IMR-90 (cell line): ENCODE data around the gene RIOK2. TPM values are rescaled to one million over a fixed set of nuclear protein-coding genes. Genes with fewer than 3 reads are reported as not detected.

ENCODE experiments used
- ATAC-seq: fragments of 200-7000 bp; cut with Tn5 transposase; 2 replicates; pipeline ENCODE4 v1.9.1; 2020; ENCODE audit warnings: low read depth, mild to moderate bottlenecking, moderate library complexity
- BruUV-seq: library from RNA; stranded (reverse); fragments of 400-500 nt; replicated peaks from 2 replicates; lab custom pipeline; 2021; lab: Mats Ljungman, UMichigan
- CTCF ChIA-PET: fragments of 300-600 bp; formaldehyde crosslinking; extraction: SDS; loops from one replicate; lab custom pipeline; 2021; ENCODE audit warnings: antibody characterized with exemption; lab: Yijun Ruan, JAX
- POLR2A ChIA-PET: fragments of 300-600 bp; sonication (Branson Sonifier 250); formaldehyde crosslinking; loops from one replicate; lab custom pipeline; 2022; ENCODE audit warnings: antibody characterized with exemption; ENCODE audit not compliant: unreplicated experiment; lab: Charles Lee
- DNase-seq: peaks from one replicate; pipeline ENCODE4 v3.0.0; 2013
- H2AFZ ChIP-seq: replicated peaks from 2 replicates; pipeline ENCODE3; 2013; ENCODE audit warnings: low read length, mild to moderate bottlenecking; ENCODE audit not compliant: poor library complexity
- H2AK5ac ChIP-seq: 2 replicates; pipeline ENCODE4 v1.6.1; 2013; ENCODE audit warnings: low read depth, low read length, inconsistent platforms
- H2AK9ac ChIP-seq: replicated peaks from 2 replicates; pipeline ENCODE3; 2013; ENCODE audit warnings: mild to moderate bottlenecking, low read depth, low read length, moderate library complexity; ENCODE audit not compliant: poor library complexity
- H2BK120ac ChIP-seq: 2 replicates; pipeline ENCODE4 v1.6.1; 2013; ENCODE audit warnings: low read depth, low read length, inconsistent platforms
- H2BK15ac ChIP-seq: 3 replicates; pipeline ENCODE4 v1.6.1; 2013; ENCODE audit warnings: low read depth, low read length, inconsistent platforms
- H2BK20ac ChIP-seq: 2 replicates; pipeline ENCODE4 v1.6.1; 2013; ENCODE audit warnings: low read depth, mild to moderate bottlenecking, inconsistent platforms, low read length, moderate library complexity
- H2BK5ac ChIP-seq: 2 replicates; pipeline ENCODE4 v1.6.1; 2013; ENCODE audit warnings: mild to moderate bottlenecking, low read depth, low read length, inconsistent platforms; ENCODE audit not compliant: poor library complexity, severe bottlenecking
- H3K14ac ChIP-seq: replicated peaks from 2 replicates; pipeline ENCODE4 v1.6.1; 2013; ENCODE audit warnings: low read depth, low read length, inconsistent platforms
- H3K18ac ChIP-seq: 2 replicates; pipeline ENCODE4 v1.6.1; 2013; ENCODE audit warnings: low read depth, low read length, control low read depth
- H3K23ac ChIP-seq: 2 replicates; pipeline ENCODE4 v1.6.1; 2013; ENCODE audit warnings: low read depth, low read length, inconsistent platforms
- H3K27ac ChIP-seq: 2 replicates; pipeline ENCODE4 v1.5.1; 2013; ENCODE audit warnings: mild to moderate bottlenecking, control low read depth, low read length; ENCODE audit not compliant: insufficient read depth
- H3K27me3 ChIP-seq: 2 replicates; pipeline ENCODE4 v1.6.1; 2013; ENCODE audit warnings: low read length; ENCODE audit not compliant: control insufficient read depth, insufficient read depth
- H3K36me3 ChIP-seq: 2 replicates; pipeline ENCODE4 v1.6.1; 2013; ENCODE audit warnings: low read length, mixed read lengths; ENCODE audit not compliant: control insufficient read depth, insufficient read depth
- H3K4ac ChIP-seq: 2 replicates; pipeline ENCODE4 v1.6.1; 2013; ENCODE audit warnings: low read depth, low read length, inconsistent platforms
- H3K4me1 ChIP-seq: 2 replicates; pipeline ENCODE4 v1.6.1; 2013; ENCODE audit warnings: low read length, mixed read lengths; ENCODE audit not compliant: control insufficient read depth, insufficient read depth
- H3K4me2 ChIP-seq: 2 replicates; pipeline ENCODE4 v1.6.1; 2013; ENCODE audit warnings: low read depth, mild to moderate bottlenecking, control low read depth, low read length, moderate library complexity
- H3K4me3 ChIP-seq: 2 replicates; pipeline ENCODE4 v1.5.1; 2013; ENCODE audit warnings: low read depth, mild to moderate bottlenecking, control low read depth, low read length, moderate library complexity; ENCODE audit not compliant: insufficient read depth
- H3K56ac ChIP-seq: 2 replicates; pipeline ENCODE4 v1.6.1; 2013; ENCODE audit warnings: low read length, inconsistent platforms; ENCODE audit not compliant: insufficient read depth; ENCODE audit errors: extremely low read depth
- H3K79me1 ChIP-seq, 2 experiments: 2 replicates each; pipeline ENCODE4 v1.6.1; 2013; ENCODE audit warnings: low read length in 2 of 2, inconsistent platforms in 1 of 2, low read depth in 1 of 2
- H3K9ac ChIP-seq: 2 replicates; pipeline ENCODE4 v1.6.1; 2013; ENCODE audit warnings: low read depth, low read length, control low read depth
- H3K9me1 ChIP-seq: 2 replicates; pipeline ENCODE4 v1.6.1; 2013; ENCODE audit warnings: low read length, inconsistent platforms; ENCODE audit not compliant: insufficient read depth
- H3K9me3 ChIP-seq: 2 replicates; pipeline ENCODE4 v1.6.1; 2013; ENCODE audit warnings: low read length; ENCODE audit not compliant: control insufficient read depth, insufficient read depth
- H4K20me1 ChIP-seq: 2 replicates; pipeline ENCODE4 v1.6.1; 2013; ENCODE audit warnings: low read length, inconsistent platforms; ENCODE audit not compliant: insufficient read depth
- H4K5ac ChIP-seq: 2 replicates; pipeline ENCODE4 v1.6.1; 2013; ENCODE audit warnings: mild to moderate bottlenecking, low read depth, low read length, control low read depth
- H4K8ac ChIP-seq, 2 experiments: 2 replicates each; pipeline ENCODE4 v1.6.1; 2013; ENCODE audit warnings: low read depth in 2 of 2, low read length in 2 of 2, control low read depth in 1 of 2, inconsistent platforms in 1 of 2
- H4K91ac ChIP-seq: 2 replicates; pipeline ENCODE4 v1.6.1; 2013; ENCODE audit warnings: low read depth, low read length, inconsistent platforms; ENCODE audit not compliant: insufficient read depth
- BHLHE40 ChIP-seq: fragments of 150-350 bp; IDR thresholded peaks from 2 replicates; pipeline ENCODE4 v1.6.1; 2016; ENCODE audit warnings: mild to moderate bottlenecking, low read depth, low read length
- CHD1 ChIP-seq: IDR thresholded peaks from 2 replicates; pipeline ENCODE4 v1.6.1; 2012; ENCODE audit warnings: low read depth, low read length, improper control_type of control experiment
- ELK1 ChIP-seq: fragments of 150-350 bp; IDR thresholded peaks from 2 replicates; pipeline ENCODE4 v1.6.1; 2016; ENCODE audit warnings: low read depth, mild to moderate bottlenecking, low read length, moderate library complexity, borderline replicate concordance
- FOS ChIP-seq: fragments of 150-350 bp; IDR thresholded peaks from 2 replicates; pipeline ENCODE4 v1.6.1; 2016; ENCODE audit warnings: low read depth, low read length
- NFE2L2 ChIP-seq: fragments of 150-350 bp; IDR thresholded peaks from 2 replicates; pipeline ENCODE4 v1.6.1; 2016; ENCODE audit warnings: low read depth, mild to moderate bottlenecking, low read length
- POLR2A ChIP-seq: IDR thresholded peaks from 2 replicates; pipeline ENCODE4 v1.6.1; 2012; ENCODE audit warnings: mild to moderate bottlenecking, low read depth, low read length
- RCOR1 ChIP-seq: IDR thresholded peaks from 2 replicates; pipeline ENCODE4 v1.6.1; 2012; ENCODE audit warnings: mild to moderate bottlenecking, low read length, improper control_type of control experiment; ENCODE audit not compliant: insufficient replicate concordance
- USF2 ChIP-seq: fragments of 150-350 bp; IDR thresholded peaks from 2 replicates; pipeline ENCODE4 v1.6.1; 2017; ENCODE audit warnings: mild to moderate bottlenecking, antibody characterized with exemption, low read length, low read depth
- WGBS, 2 experiments: methylation state at CpG; one replicate each; pipeline versions ENCODE4 v1.1.5 to v1.1.7; 2013; ENCODE audit warnings: missing lambda C conversion rate in 2 of 2; ENCODE audit not compliant: insufficient read length in 1 of 2; ENCODE audit errors: extremely low coverage in 2 of 2; 5-methylcytosine and 5-hydroxymethylcytosine counted together
- dilution Hi-C: fragments of 300-500 bp; cut with HindIII; formaldehyde crosslinking; loops from one replicate; pipeline ENCODE4 v1.14.3; 2018; ENCODE audit warnings: low sequenced_read_pairs; ENCODE audit not compliant: unreplicated experiment
- in situ Hi-C: fragments of 300-500 bp; cut with MboI; formaldehyde crosslinking; loops from 3 replicates; pipeline ENCODE4 v1.14.3; 2019; ENCODE audit warnings: low sequenced_read_pairs, inconsistent platforms, mixed read lengths
- intact Hi-C: fragments of 100-400 bp; cut with micrococcal nuclease; formaldehyde crosslinking; loops from 2 replicates; pipeline ENCODE4 v1.10.0; 2022
- polyA plus RNA-seq, 3 experiments: library from polyadenylated mRNA; depleted of rRNA; stranded (reverse); fragments of >200 nt; gene quantifications; 2 replicates each; pipeline ENCODE4 v1.2.3, GENCODE V29; 2012; ENCODE audit warnings: low replicate concordance in 1 of 3
- total RNA-seq: library from RNA; depleted of rRNA; stranded (reverse); fragments of >200 nt; gene quantifications from 2 replicates; pipeline ENCODE4 v1.2.3, GENCODE V29; 2012

RIOK2 gene
- total and polyA plus RNA-seq, 2 of the 4 experiments (the other 2 are of a cell fraction): 10.7 to 17.7 TPM

GRCh38 chr5:97127727-97128126 lies 55.3 kb downstream of the RIOK2 start:
- H4K5ac ChIP-seq: no peak overlapping the region
- ChIA-PET CTCF (interaction anchor here (1.0 kb wide), 1 partner anchor 15 kb away, joined by 3 read pairs; the partner anchor contains the start of gene LIX1), POLR2A (no interaction called here)
- dilution Hi-C loops: no loop called here
- H4K8ac ChIP-seq: no peak overlapping the region
- H3K4me3 ChIP-seq: no peak overlapping the region
- H3K56ac ChIP-seq: no peak overlapping the region
- no peak for DNase-seq
- H2AK5ac ChIP-seq: no peak overlapping the region
- no peaks in the 10 kb centered on the region; the same call in 1 of the 2 replicates for H3K9me1 ChIP-seq
- H3K9me3 ChIP-seq: no peaks in the 10 kb centered on the region
- H2BK120ac ChIP-seq: no peak overlapping the region
- no peak overlapping the region for H3K4me2 ChIP-seq
- intact Hi-C loops: no loop called here
- H3K14ac ChIP-seq: no peak overlapping the region
- no peak overlapping the region for H2AK9ac ChIP-seq
- no peaks in the 10 kb centered on the region for H4K20me1 ChIP-seq
- no peak overlapping the region for H2BK20ac ChIP-seq
- TF ChIP-seq RCOR1 (no peak), FOS (no peak), CHD1 (no peak), ELK1 (no peak), USF2 (no peak), BHLHE40 (no peak), POLR2A (no peak), NFE2L2 (no peak)
- no peak overlapping the region for H4K91ac ChIP-seq
- H3K9ac ChIP-seq: no peak overlapping the region
- H2BK5ac ChIP-seq: no peak overlapping the region
- H2AFZ ChIP-seq: no peak overlapping the region
- peaks cover 43% of the 10 kb centered on the region for H3K27me3 ChIP-seq
- H3K23ac ChIP-seq: no peak overlapping the region; the same call in 1 of the 2 replicates
- H2BK15ac ChIP-seq: no peak overlapping the region
- no TSS peak for BruUV-seq
- in situ Hi-C loops: no loop called here
- H3K79me1 ChIP-seq: no peaks in the 10 kb centered on the region
- no peaks in the 10 kb centered on the region for H3K36me3 ChIP-seq
- no peak overlapping the region for H3K27ac ChIP-seq
- no peak for ATAC-seq
- no peak overlapping the region for H3K4ac ChIP-seq
- no peak overlapping the region for H3K18ac ChIP-seq
- WGBS, 2 experiments: 80% methylated on average over 1 of the region's 1 CpG; no CpG with 5 or more reads in 1 of the 2 experiments
- H3K4me1 ChIP-seq: no peaks in the 10 kb centered on the region
